Natural killer cell (primary cell): ENCODE results near the gene IRGQ. TPM values are rescaled to one million over a fixed set of nuclear protein-coding genes. Genes with fewer than 3 reads are reported as not detected.

Experiments
- ATAC-seq, 3 donors: fragments of 150-1000 bp in 2 of 3; fragments of 200-7000 bp in 1 of 3; cut with Tn5 transposase; 1 replicate in 1 of 3; 2 replicates in 2 of 3; pipeline ENCODE4 v1.10.0; 2021; ENCODE audit warnings: mild to moderate bottlenecking in 2 of 3, moderate library complexity in 2 of 3
- DNase-seq, 2 donors: peaks; one replicate each; pipeline versions ENCODE4 v3.0.0 to v3.0.0-alpha.2; 2013 to 2021; ENCODE audit warnings: mixed read lengths in 1 of 2
- H3K27ac ChIP-seq: one replicate; pipeline ENCODE4 v1.5.1; 2013; ENCODE audit warnings: mild to moderate bottlenecking, low read length
- H3K27me3 ChIP-seq: one replicate; pipeline ENCODE4 v1.6.1; 2013; ENCODE audit warnings: low read length; ENCODE audit not compliant: control insufficient read depth, insufficient read depth
- H3K36me3 ChIP-seq: one replicate; pipeline ENCODE4 v1.6.1; 2013; ENCODE audit warnings: low read length; ENCODE audit not compliant: control insufficient read depth, insufficient read depth
- H3K4me1 ChIP-seq: one replicate; pipeline ENCODE4 v1.6.1; 2013; ENCODE audit warnings: low read length; ENCODE audit not compliant: control insufficient read depth, insufficient read depth
- H3K4me3 ChIP-seq: one replicate; pipeline ENCODE4 v1.5.1; 2013; ENCODE audit warnings: low read length
- H3K9me3 ChIP-seq: one replicate; pipeline ENCODE4 v1.6.1; 2013; ENCODE audit warnings: low read length; ENCODE audit not compliant: control insufficient read depth, insufficient read depth
- H3K27ac Mint-ChIP-seq, 2 donors: one replicate each; pipeline ENCODE4 v1.8.0; 2022; ENCODE audit warnings: mild to moderate bottlenecking in 2 of 2, mixed read lengths in 2 of 2, moderate library complexity in 1 of 2
- H3K27me3 Mint-ChIP-seq, 2 donors: one replicate each; pipeline ENCODE4 v1.8.0; 2022; ENCODE audit warnings: low read depth in 2 of 2, mixed read lengths in 2 of 2
- H3K36me3 Mint-ChIP-seq: one replicate; pipeline ENCODE4 v1.8.0; 2022; ENCODE audit warnings: mixed read lengths
- H3K4me1 Mint-ChIP-seq, 2 donors: one replicate each; pipeline ENCODE4 v1.8.0; 2022; ENCODE audit warnings: mixed read lengths in 2 of 2
- H3K4me3 Mint-ChIP-seq: one replicate; pipeline ENCODE4 v1.8.0; 2022; ENCODE audit warnings: mild to moderate bottlenecking, moderate library complexity, mixed read lengths
- H3K9me3 Mint-ChIP-seq, 2 donors: one replicate each; pipeline ENCODE4 v1.8.0; 2022; ENCODE audit warnings: mixed read lengths in 2 of 2
- WGBS: methylation state at CpG from one replicate; pipeline ENCODE4 v1.1.7; 2013; ENCODE audit warnings: missing lambda C conversion rate; ENCODE audit not compliant: insufficient coverage; 5-methylcytosine and 5-hydroxymethylcytosine counted together
- intact Hi-C: fragments of 100-400 bp; cut with micrococcal nuclease; formaldehyde crosslinking; loops from one replicate; pipeline ENCODE4 v1.14.2; 2022
- total RNA-seq, 4 donors: library from RNA; stranded (reverse); fragments of 120-200 nt in 1 of 4; gene quantifications; one replicate each; pipeline versions ENCODE4 v1.2.3 to v1.2.4, GENCODE V29; 2013 to 2022
- TF ChIP-seq, protein P1 (sequence below): fragments of 200-600 bp; IDR thresholded peaks from one replicate; pipeline ENCODE4 v1.8.0; 2022; ENCODE audit warnings: antibody characterized with exemption

The IRGQ gene
- total RNA-seq, 3 donors from 2014 or later (not counting 1 experiment from before 2014, with no cell fraction given), result 28.5 to 43.7 (median 32.2) TPM

DNA sequence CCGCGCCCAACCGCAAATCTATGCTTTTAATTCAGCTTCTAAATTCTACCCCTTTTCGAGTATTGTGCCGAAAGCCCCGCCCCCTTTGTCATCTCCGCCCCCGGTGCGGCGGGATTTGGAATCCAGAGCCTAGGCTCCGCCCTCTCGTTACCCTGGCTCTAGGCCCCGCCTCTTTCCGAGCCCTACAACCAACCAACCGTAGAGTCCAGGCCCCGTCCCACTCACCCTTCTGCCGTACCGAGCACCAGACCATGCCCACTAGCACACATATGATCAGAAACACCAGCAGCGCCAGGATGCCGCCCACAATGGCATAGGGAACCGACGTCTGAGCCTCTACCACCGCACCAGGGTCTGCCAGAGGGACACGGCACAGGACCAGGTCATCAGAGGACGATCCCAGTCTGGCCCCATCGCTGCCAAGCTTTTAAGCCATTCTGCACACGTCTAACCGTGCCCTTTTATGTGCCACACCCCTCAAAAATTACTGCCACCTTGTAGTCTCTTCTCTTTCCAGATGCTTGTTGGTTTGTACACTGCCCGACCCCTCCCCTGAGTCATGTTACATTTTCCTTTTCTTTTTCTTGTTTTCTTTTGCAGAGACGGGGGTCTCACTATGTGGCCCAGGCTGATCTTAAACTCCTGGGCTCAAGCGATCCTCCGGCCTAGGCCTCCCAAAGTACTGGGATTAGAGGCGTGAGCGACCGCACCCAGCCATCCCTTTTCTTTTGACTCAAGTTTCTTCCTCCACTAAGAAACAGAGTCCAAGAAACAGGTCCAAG is 28.1 kb upstream of the IRGQ start:
- DNase-seq, result peak in 1 of 2 donors; percentile 19
- Mint-ChIP-seq H3K36me3 (no peaks in the 10 kb centered on the region), H3K27ac (no peak overlapping the region), H3K27me3 (peaks cover 0 to 16% of the 10 kb centered on the region in 2 donors), H3K9me3 (no peaks in the 10 kb centered on the region), H3K4me1 (peaks cover 17 to 49% of the 10 kb centered on the region in 2 donors), H3K4me3 (peak overlapping the region; percentile 21)
- no peak for ATAC-seq
- intact Hi-C loops, result no loop called here
- no peaks in the 10 kb centered on the region for H3K36me3 ChIP-seq
- no peak overlapping the region for H3K4me3 ChIP-seq
- H3K4me1 ChIP-seq, result peaks cover 21% of the 10 kb centered on the region
- H3K27ac ChIP-seq, result no peak overlapping the region
- 87% methylated on average over 35 of the region's 35 CpGs for WGBS
- H3K27me3 ChIP-seq, result peaks cover 4% of the 10 kb centered on the region
- no peaks in the 10 kb centered on the region for H3K9me3 ChIP-seq
- TF ChIP-seq, protein P1, sequence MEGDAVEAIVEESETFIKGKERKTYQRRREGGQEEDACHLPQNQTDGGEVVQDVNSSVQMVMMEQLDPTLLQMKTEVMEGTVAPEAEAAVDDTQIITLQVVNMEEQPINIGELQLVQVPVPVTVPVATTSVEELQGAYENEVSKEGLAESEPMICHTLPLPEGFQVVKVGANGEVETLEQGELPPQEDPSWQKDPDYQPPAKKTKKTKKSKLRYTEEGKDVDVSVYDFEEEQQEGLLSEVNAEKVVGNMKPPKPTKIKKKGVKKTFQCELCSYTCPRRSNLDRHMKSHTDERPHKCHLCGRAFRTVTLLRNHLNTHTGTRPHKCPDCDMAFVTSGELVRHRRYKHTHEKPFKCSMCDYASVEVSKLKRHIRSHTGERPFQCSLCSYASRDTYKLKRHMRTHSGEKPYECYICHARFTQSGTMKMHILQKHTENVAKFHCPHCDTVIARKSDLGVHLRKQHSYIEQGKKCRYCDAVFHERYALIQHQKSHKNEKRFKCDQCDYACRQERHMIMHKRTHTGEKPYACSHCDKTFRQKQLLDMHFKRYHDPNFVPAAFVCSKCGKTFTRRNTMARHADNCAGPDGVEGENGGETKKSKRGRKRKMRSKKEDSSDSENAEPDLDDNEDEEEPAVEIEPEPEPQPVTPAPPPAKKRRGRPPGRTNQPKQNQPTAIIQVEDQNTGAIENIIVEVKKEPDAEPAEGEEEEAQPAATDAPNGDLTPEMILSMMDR, result no peak

- Mint-ChIP-seq H3K27ac (no peak overlapping the region), H3K27me3 (peaks cover 0 to 16% of the 10 kb centered on the region in 2 donors), H3K4me1 (peaks cover 22 to 54% of the 10 kb centered on the region in 2 donors), H3K4me3 (no peak overlapping the region), H3K36me3 (no peaks in the 10 kb centered on the region), H3K9me3 (no peaks in the 10 kb centered on the region)
- Histone ChIP-seq H3K36me3 (no peaks in the 10 kb centered on the region), H3K4me1 (peaks cover 29% of the 10 kb centered on the region), H3K9me3 (no peaks in the 10 kb centered on the region), H3K27me3 (peaks cover 4% of the 10 kb centered on the region), H3K4me3 (no peak overlapping the region), H3K27ac (no peak overlapping the region)
- WGBS, result 100% methylated on average over 1 of the region's 1 CpG
- ATAC-seq (no peak), DNase-seq (no peak)
- intact Hi-C loops, result no loop called here
- TF ChIP-seq, protein P1, result no peak
Measured at GRCh38 chr19:43622956-43623355, 27.0 kb upstream of the IRGQ start.

GRCh38 chr19:43622070-43622469 is 26.1 kb upstream of the IRGQ start:
- Mint-ChIP-seq H3K36me3 (no peaks in the 10 kb centered on the region), H3K27ac (peak overlapping the region in 1 of 2 donors; percentile 46), H3K4me1 (peaks cover 22 to 50% of the 10 kb centered on the region in 2 donors), H3K4me3 (no peak overlapping the region), H3K9me3 (no peaks in the 10 kb centered on the region), H3K27me3 (peaks cover 0 to 9% of the 10 kb centered on the region in 2 donors)
- H3K9me3 ChIP-seq, result no peaks in the 10 kb centered on the region
- H3K36me3 ChIP-seq, result no peaks in the 10 kb centered on the region
- no peak for ATAC-seq
- H3K27me3 ChIP-seq, result peaks cover 4% of the 10 kb centered on the region
- no peak overlapping the region for H3K4me3 ChIP-seq
- H3K27ac ChIP-seq, result no peak overlapping the region
- peaks cover 29% of the 10 kb centered on the region for H3K4me1 ChIP-seq
- 92% methylated on average over 3 of the region's 4 CpGs for WGBS
- TF ChIP-seq, protein P1, result no peak
- intact Hi-C loops, result no loop called here
- DNase-seq, result no peak
